GM18508 (cell line): ENCODE data around the gene NLRC5.
"Not testable (repeated sequence)": the region's sequence is repeated elsewhere in the genome, so short reads cannot be mapped to it uniquely, and the experiment has no call there.

Experiments used
- ATAC-seq: cut with Tn5 transposase; IDR thresholded peaks from one replicate; pipeline ENCODE4 v1.9.1; 2021; ENCODE audit warnings: moderate number of reproducible peaks; ENCODE audit not compliant: insufficient read depth, unreplicated experiment

NLRC5 gene

GRCh38 chr16:57064995-57065394 is 75.6 kb downstream of the NLRC5 start:
- no peak for ATAC-seq

- ATAC-seq, result no peak
These were observed 77.3 kb downstream of the NLRC5 start for GRCh38 chr16:57066625-57067024.

- no peak for ATAC-seq
These were observed 78.0 kb downstream of the NLRC5 start for GRCh38 chr16:57067347-57067746.

GRCh38 chr16:57069053-57069452 is 79.7 kb downstream of the NLRC5 start:
- ATAC-seq, result no peak

- ATAC-seq, result no peak
These were observed 80.4 kb downstream of the NLRC5 start for GRCh38 chr16:57069635-57070370.

GRCh38 chr16:57070424-57070823 is 81.1 kb downstream of the NLRC5 start:
- ATAC-seq, result no peak

GRCh38 chr16:57071081-57071732 is 81.8 kb downstream of the NLRC5 start:
- ATAC-seq, result not testable (repeated sequence)

- no peak for ATAC-seq
These were observed 82.7 kb downstream of the NLRC5 start for GRCh38 chr16:57071831-57072582.

GRCh38 chr16:57072616-57073275 is 83.4 kb downstream of the NLRC5 start:
- ATAC-seq, result no peak

- no peak for ATAC-seq
These were observed 88.4 kb downstream of the NLRC5 start for GRCh38 chr16:57077714-57078113.

- ATAC-seq, result no peak
These were observed 92.4 kb downstream of the NLRC5 start for GRCh38 chr16:57081744-57082143.

GRCh38 chr16:57082664-57083063 is 93.3 kb downstream of the NLRC5 start:
- no peak for ATAC-seq

GRCh38 chr16:57083485-57084126 is 94.2 kb downstream of the NLRC5 start:
- no peak for ATAC-seq

GRCh38 chr16:57084257-57084770 is 95.0 kb downstream of the NLRC5 start:
- ATAC-seq, result no peak

- ATAC-seq, result no peak
These were observed 95.6 kb downstream of the NLRC5 start for GRCh38 chr16:57084996-57085395.

- ATAC-seq, result no peak
These were observed 97.6 kb downstream of the NLRC5 start for GRCh38 chr16:57087003-57087402.

GRCh38 chr16:57089406-57089805 is 100.0 kb downstream of the NLRC5 start:
- ATAC-seq, result no peak

- no peak for ATAC-seq
These were observed 102.0 kb downstream of the NLRC5 start for GRCh38 chr16:57091200-57091974.
